ENCODE data around the gene SNRPD3. TPM values are rescaled to one million over a fixed set of nuclear protein-coding genes. Genes with fewer than 3 reads are reported as not detected.
"Not testable (repeated sequence)": the region's sequence is repeated elsewhere in the genome, so short reads cannot be mapped to it uniquely, and the experiment has no call there.

Gene SNRPD3
- polyA plus RNA-seq, 1 of the 3 experiments (the other 2 are of a cell fraction): 177 TPM

- peaks cover 0 to 19% of the 10 kb centered on the region in 2 experiments; a peak in 1 of 4 replicates for H3K4me1 ChIP-seq (ENCODE audit: control insufficient read depth in 1 of 2, insufficient read depth in 2 of 2, low read depth in 1 of 2, low read length in 1 of 2)
- CTCF ChIA-PET; H2AFZ ChIP-seq (ENCODE audit: low read depth); H3K36me3 ChIP-seq (replicated peaks in 1 of 2; ENCODE audit: control insufficient read depth in 1 of 2, insufficient read depth in 2 of 2, low read length in 1 of 2); H3K27ac ChIP-seq (ENCODE audit: low read depth in 2 of 2, low read length in 1 of 2); H3K79me2 ChIP-seq (ENCODE audit: insufficient read depth); H3F3A ChIP-seq (replicated peaks; ENCODE audit: insufficient read depth); H3K27me3 ChIP-seq (ENCODE audit: insufficient read depth); H3K9me3 ChIP-seq; H3K9me2 ChIP-seq; H3K4me2 ChIP-seq; H3K4me3 ChIP-seq (ENCODE audit: low read depth in 2 of 2, low read length in 1 of 2); H4K20me1 ChIP-seq (ENCODE audit: insufficient read depth); POLR2A ChIA-PET; H3K9ac ChIP-seq: not testable (repeated sequence)
- 48% methylated on average over 10 of the region's 18 CpGs for WGBS (ENCODE audit: low lambda C conversion rate)
- TF ChIP-seq CTCF (IDR thresholded peaks at IDR 0.05): peak; percentile 32
- DNase-seq: peak; percentile 36
These were observed 48.2 kb downstream of the SNRPD3 start for GRCh38 chr22:24603770-24604629.

- not testable (repeated sequence) for H3K4me3 ChIP-seq (ENCODE audit: low read depth in 2 of 2, low read length in 1 of 2)
These were observed 50.5 kb downstream of the SNRPD3 start for GRCh38 chr22:24606340-24606739.

GRCh38 chr22:24607429-24607983, 51.7 kb downstream of the SNRPD3 start:
- DNase-seq; H3K9me3 ChIP-seq; H3K36me3 ChIP-seq (replicated peaks in 1 of 2; ENCODE audit: control insufficient read depth in 1 of 2, insufficient read depth in 2 of 2, low read length in 1 of 2); POLR2A ChIA-PET; H3K4me2 ChIP-seq; H3F3A ChIP-seq (replicated peaks; ENCODE audit: insufficient read depth); H3K4me1 ChIP-seq (ENCODE audit: control insufficient read depth in 1 of 2, insufficient read depth in 2 of 2, low read depth in 1 of 2, low read length in 1 of 2); H3K4me3 ChIP-seq (ENCODE audit: low read depth in 2 of 2, low read length in 1 of 2); H3K27ac ChIP-seq (ENCODE audit: low read depth in 2 of 2, low read length in 1 of 2); H3K9ac ChIP-seq; H2AFZ ChIP-seq (ENCODE audit: low read depth); H3K9me2 ChIP-seq; H3K79me2 ChIP-seq (ENCODE audit: insufficient read depth); H4K20me1 ChIP-seq (ENCODE audit: insufficient read depth); H3K27me3 ChIP-seq (ENCODE audit: insufficient read depth); CTCF ChIA-PET: not testable (repeated sequence)
- WGBS (ENCODE audit: low lambda C conversion rate): 75% methylated on average over 12 of the region's 18 CpGs

More at GRCh38 chr22:24606340-24606739, 50.5 kb downstream of the SNRPD3 start:
- H3K27ac ChIP-seq (ENCODE audit: low read depth in 2 of 2, low read length in 1 of 2); DNase-seq; CTCF ChIA-PET; H3K9ac ChIP-seq; H2AFZ ChIP-seq (ENCODE audit: low read depth); H3K9me2 ChIP-seq; H3K79me2 ChIP-seq (ENCODE audit: insufficient read depth); H3F3A ChIP-seq (replicated peaks; ENCODE audit: insufficient read depth); H3K9me3 ChIP-seq; H3K36me3 ChIP-seq (replicated peaks in 1 of 2; ENCODE audit: control insufficient read depth in 1 of 2, insufficient read depth in 2 of 2, low read length in 1 of 2); H4K20me1 ChIP-seq (ENCODE audit: insufficient read depth); POLR2A ChIA-PET; H3K4me1 ChIP-seq (ENCODE audit: control insufficient read depth in 1 of 2, insufficient read depth in 2 of 2, low read depth in 1 of 2, low read length in 1 of 2); H3K27me3 ChIP-seq (ENCODE audit: insufficient read depth); H3K4me2 ChIP-seq: not testable (repeated sequence)
- WGBS (ENCODE audit: low lambda C conversion rate): 86% methylated on average over 1 of the region's 2 CpGs

- H3K27ac ChIP-seq (ENCODE audit: low read depth in 2 of 2, low read length in 1 of 2); H3F3A ChIP-seq (replicated peaks; ENCODE audit: insufficient read depth); POLR2A ChIA-PET; H3K4me2 ChIP-seq; H2AFZ ChIP-seq (ENCODE audit: low read depth); H3K36me3 ChIP-seq (replicated peaks in 1 of 2; ENCODE audit: control insufficient read depth in 1 of 2, insufficient read depth in 2 of 2, low read length in 1 of 2); H3K9me3 ChIP-seq; H3K27me3 ChIP-seq (ENCODE audit: insufficient read depth); H3K79me2 ChIP-seq (ENCODE audit: insufficient read depth); H3K9me2 ChIP-seq; H3K4me1 ChIP-seq (ENCODE audit: control insufficient read depth in 1 of 2, insufficient read depth in 2 of 2, low read depth in 1 of 2, low read length in 1 of 2); H3K9ac ChIP-seq; H3K4me3 ChIP-seq (ENCODE audit: low read depth in 2 of 2, low read length in 1 of 2); DNase-seq; H4K20me1 ChIP-seq (ENCODE audit: insufficient read depth); CTCF ChIA-PET: not testable (repeated sequence)
- 33% methylated on average over 1 of the region's 6 CpGs for WGBS (ENCODE audit: low lambda C conversion rate)
These were observed 52.5 kb downstream of the SNRPD3 start for GRCh38 chr22:24608327-24608726.

- H3K4me3 ChIP-seq (ENCODE audit: low read depth in 2 of 2, low read length in 1 of 2); H3K27me3 ChIP-seq (ENCODE audit: insufficient read depth); H3K9me2 ChIP-seq; H3K4me1 ChIP-seq (ENCODE audit: control insufficient read depth in 1 of 2, insufficient read depth in 2 of 2, low read depth in 1 of 2, low read length in 1 of 2); H3K27ac ChIP-seq (ENCODE audit: low read depth in 2 of 2, low read length in 1 of 2); POLR2A ChIA-PET; H3K9ac ChIP-seq; H4K20me1 ChIP-seq (ENCODE audit: insufficient read depth); DNase-seq; H3K4me2 ChIP-seq; H3F3A ChIP-seq (replicated peaks; ENCODE audit: insufficient read depth); CTCF ChIA-PET; H3K79me2 ChIP-seq (ENCODE audit: insufficient read depth); H2AFZ ChIP-seq (ENCODE audit: low read depth); H3K36me3 ChIP-seq (replicated peaks in 1 of 2; ENCODE audit: control insufficient read depth in 1 of 2, insufficient read depth in 2 of 2, low read length in 1 of 2); H3K9me3 ChIP-seq: not testable (repeated sequence)
- 67% methylated on average over 1 of the region's 3 CpGs for whole genome bisulfite sequencing (ENCODE audit: low lambda C conversion rate)
These were observed 54.1 kb downstream of the SNRPD3 start for GRCh38 chr22:24609888-24610287.

GRCh38 chr22:24614794-24615193, 59.0 kb downstream of the SNRPD3 start:
- DNase-seq; H3K9me2 ChIP-seq; H3K4me3 ChIP-seq (ENCODE audit: low read depth in 2 of 2, low read length in 1 of 2); H3K27me3 ChIP-seq (ENCODE audit: insufficient read depth); CTCF ChIA-PET; H3F3A ChIP-seq (replicated peaks; ENCODE audit: insufficient read depth); H2AFZ ChIP-seq (ENCODE audit: low read depth); H3K79me2 ChIP-seq (ENCODE audit: insufficient read depth); H3K4me2 ChIP-seq; POLR2A ChIA-PET; H4K20me1 ChIP-seq (ENCODE audit: insufficient read depth); H3K36me3 ChIP-seq (replicated peaks in 1 of 2; ENCODE audit: control insufficient read depth in 1 of 2, insufficient read depth in 2 of 2, low read length in 1 of 2); H3K9me3 ChIP-seq; H3K27ac ChIP-seq (ENCODE audit: low read depth in 2 of 2, low read length in 1 of 2); H3K4me1 ChIP-seq (ENCODE audit: control insufficient read depth in 1 of 2, insufficient read depth in 2 of 2, low read depth in 1 of 2, low read length in 1 of 2); H3K9ac ChIP-seq: not testable (repeated sequence)
- 88% methylated on average over 3 of the region's 15 CpGs for WGBS (ENCODE audit: low lambda C conversion rate)
